Endothelial cell of umbilical vein (primary cell): ENCODE results near the gene POLG.

Experiments used
- EZH2 ChIP-seq: IDR thresholded peaks from 2 replicates; pipeline ENCODE4 v1.6.1; 2012; ENCODE audit warnings: borderline replicate concordance, low read depth, mild to moderate bottlenecking, moderate library complexity, low read length, inconsistent platforms; ENCODE audit not compliant: severe bottlenecking
- FOS ChIP-seq: IDR thresholded peaks from 2 replicates; pipeline ENCODE4 v1.6.1; 2011; ENCODE audit warnings: mild to moderate bottlenecking, low read length, moderate library complexity, borderline replicate concordance; ENCODE audit not compliant: insufficient read depth
- GATA2 ChIP-seq: IDR thresholded peaks from 2 replicates; pipeline ENCODE4 v1.7.0; 2011; ENCODE audit warnings: low read depth, mild to moderate bottlenecking, moderate library complexity, mixed read lengths, low read length; ENCODE audit not compliant: insufficient read length, insufficient read depth
- JUN ChIP-seq: IDR thresholded peaks from 2 replicates; pipeline ENCODE4 v1.6.1; 2011; ENCODE audit warnings: borderline replicate concordance, low read depth; ENCODE audit not compliant: insufficient read length, insufficient read depth
- MYC ChIP-seq: IDR thresholded peaks from one replicate; pipeline ENCODE4 v1.6.1; 2011; ENCODE audit warnings: mild to moderate bottlenecking, low read depth, low read length
- POLR2A ChIP-seq: IDR thresholded peaks from 2 replicates; pipeline ENCODE4 v1.6.1; 2012; ENCODE audit warnings: low read depth, mild to moderate bottlenecking, control low read depth, low read length
- POLR2AphosphoS5 ChIP-seq: IDR thresholded peaks from 2 replicates; pipeline ENCODE4 v1.6.1; 2012; ENCODE audit warnings: low read depth, mild to moderate bottlenecking, control low read depth, low read length, moderate library complexity; ENCODE audit not compliant: insufficient read depth
- TF ChIP-seq, protein P1 (sequence below), 2 donors: IDR thresholded peaks; 1 replicate in 1 of 2; 2 replicates in 1 of 2; pipeline ENCODE4 v1.5.1; 2011; ENCODE audit warnings: low read length in 2 of 2, mild to moderate bottlenecking in 2 of 2, moderate library complexity in 2 of 2, control low read depth in 1 of 2, inconsistent platforms in 1 of 2, low read depth in 1 of 2; ENCODE audit not compliant: insufficient read depth in 1 of 2; ENCODE audit errors: extremely low read depth in 1 of 2
- TF ChIP-seq, protein P2 (sequence below): IDR thresholded peaks from 2 replicates; pipeline ENCODE4 v1.6.1; 2011; ENCODE audit not compliant: insufficient read depth, insufficient read length

DNA sequence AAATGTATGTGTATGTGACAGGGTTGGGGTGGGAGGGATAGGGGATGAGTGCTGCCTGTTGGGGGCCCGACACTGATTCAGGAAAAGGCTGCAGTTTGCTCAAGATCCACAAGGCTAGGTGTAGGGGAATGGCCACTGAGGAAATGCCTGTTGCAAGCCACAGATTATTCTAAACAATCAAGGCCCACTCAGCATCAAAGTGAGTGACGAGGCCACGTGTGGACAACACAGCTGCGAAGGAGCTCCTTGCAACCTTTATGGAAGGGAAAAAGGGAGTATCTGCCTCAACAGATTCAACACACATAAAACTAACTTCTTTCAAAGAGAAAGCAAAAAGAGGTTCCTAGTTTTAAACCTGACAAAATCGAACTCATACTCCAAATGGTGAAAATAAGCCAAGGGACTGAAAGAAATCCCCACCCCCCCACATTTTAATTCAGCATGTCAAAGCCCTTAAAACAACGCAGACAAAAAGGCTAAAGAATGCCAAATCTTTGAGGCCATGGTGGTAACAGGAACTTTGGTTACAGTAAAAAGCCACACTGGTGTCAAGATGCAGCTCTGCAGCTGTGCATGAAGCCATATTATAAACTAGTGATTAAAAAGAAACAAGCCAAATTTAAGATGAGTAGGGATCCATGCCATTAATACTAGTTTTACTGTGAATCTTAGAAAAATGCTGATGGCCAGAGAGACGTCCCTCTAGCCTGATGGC lies 3.6 kb downstream of the POLG start:
- TF ChIP-seq GATA2 (no peak), EZH2 (no peak), POLR2A (no peak), JUN (no peak), FOS (no peak), MYC (no peak), POLR2AphosphoS5 (no peak)
- TF ChIP-seq, protein P1, sequence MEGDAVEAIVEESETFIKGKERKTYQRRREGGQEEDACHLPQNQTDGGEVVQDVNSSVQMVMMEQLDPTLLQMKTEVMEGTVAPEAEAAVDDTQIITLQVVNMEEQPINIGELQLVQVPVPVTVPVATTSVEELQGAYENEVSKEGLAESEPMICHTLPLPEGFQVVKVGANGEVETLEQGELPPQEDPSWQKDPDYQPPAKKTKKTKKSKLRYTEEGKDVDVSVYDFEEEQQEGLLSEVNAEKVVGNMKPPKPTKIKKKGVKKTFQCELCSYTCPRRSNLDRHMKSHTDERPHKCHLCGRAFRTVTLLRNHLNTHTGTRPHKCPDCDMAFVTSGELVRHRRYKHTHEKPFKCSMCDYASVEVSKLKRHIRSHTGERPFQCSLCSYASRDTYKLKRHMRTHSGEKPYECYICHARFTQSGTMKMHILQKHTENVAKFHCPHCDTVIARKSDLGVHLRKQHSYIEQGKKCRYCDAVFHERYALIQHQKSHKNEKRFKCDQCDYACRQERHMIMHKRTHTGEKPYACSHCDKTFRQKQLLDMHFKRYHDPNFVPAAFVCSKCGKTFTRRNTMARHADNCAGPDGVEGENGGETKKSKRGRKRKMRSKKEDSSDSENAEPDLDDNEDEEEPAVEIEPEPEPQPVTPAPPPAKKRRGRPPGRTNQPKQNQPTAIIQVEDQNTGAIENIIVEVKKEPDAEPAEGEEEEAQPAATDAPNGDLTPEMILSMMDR (IDR thresholded peaks at IDR 0.05; ENCODE audit: extremely low read depth in 1 of 2, insufficient read depth in 1 of 2, low read depth in 1 of 2, low read length in 2 of 2) = no peak
- TF ChIP-seq, protein P2, sequence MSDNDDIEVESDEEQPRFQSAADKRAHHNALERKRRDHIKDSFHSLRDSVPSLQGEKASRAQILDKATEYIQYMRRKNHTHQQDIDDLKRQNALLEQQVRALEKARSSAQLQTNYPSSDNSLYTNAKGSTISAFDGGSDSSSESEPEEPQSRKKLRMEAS = no peak
